SK-N-MC (cell line): ENCODE measurements around the gene IGIP.

ENCODE experiments used
- DNase-seq: peaks from one replicate; pipeline ENCODE4 v3.0.0-alpha.2; 2011; ENCODE audit warnings: low read depth, low spot score
- H3K27ac ChIP-seq: fragments of 200-600 bp; sonication (generic); 2 replicates; pipeline ENCODE4 v1.5.1; 2016; ENCODE audit warnings: mixed run types
- H3K36me3 ChIP-seq: fragments of 200-600 bp; sonication (generic); 2 replicates; pipeline ENCODE4 v1.6.1; 2017; ENCODE audit warnings: antibody characterized with exemption, low read length, mixed read lengths; ENCODE audit not compliant: insufficient read depth
- H3K4me3 ChIP-seq: fragments of 200-600 bp; sonication (generic); 2 replicates; pipeline ENCODE4 v1.5.1; 2016
- H3K9ac ChIP-seq: fragments of 200-600 bp; sonication (generic); 2 replicates; pipeline ENCODE4 v1.8.0; 2017; ENCODE audit warnings: mixed run types, mixed read lengths; ENCODE audit not compliant: insufficient read length
- H3K9me3 ChIP-seq: fragments of 200-600 bp; sonication (generic); 2 replicates; pipeline ENCODE4 v1.6.1; 2017; ENCODE audit warnings: low read depth, mild to moderate bottlenecking, antibody characterized with exemption, low read length, moderate library complexity, mixed read lengths
- EZH2 ChIP-seq: fragments of 200-600 bp; sonication (generic); IDR thresholded peaks from one replicate; pipeline ENCODE4 v1.6.1; 2017; ENCODE audit warnings: antibody characterized with exemption
- FOXP2 ChIP-seq: optimal IDR thresholded peaks from 2 replicates; pipeline ENCODE3; 2011; ENCODE audit warnings: mild to moderate bottlenecking, moderate library complexity; ENCODE audit not compliant: insufficient read depth; ENCODE audit errors: extremely low read length, control extremely low read depth
- POLR2AphosphoS5 ChIP-seq: IDR thresholded peaks from 2 replicates; pipeline ENCODE4 v1.6.1; 2012; ENCODE audit warnings: mild to moderate bottlenecking, low read depth, low read length, borderline replicate concordance

The IGIP gene

GRCh38 chr5:140094889-140095288 lies 30.8 kb upstream of the IGIP start:
- no peak for TF ChIP-seq EZH2
- TF ChIP-seq POLR2AphosphoS5, result no peak
- TF ChIP-seq FOXP2, result no peak
- no peak overlapping the region for H3K4me3 ChIP-seq
- no peaks in the 10 kb centered on the region for H3K9me3 ChIP-seq
- no peaks in the 10 kb centered on the region for H3K36me3 ChIP-seq
- H3K27ac ChIP-seq, result no peak overlapping the region
- H3K9ac ChIP-seq, result no peak overlapping the region
- no peak for DNase-seq

- H3K9me3 ChIP-seq, result no peaks in the 10 kb centered on the region
- no peaks in the 10 kb centered on the region for H3K36me3 ChIP-seq
- H3K9ac ChIP-seq, result no peak overlapping the region
- no peak for TF ChIP-seq FOXP2
- no peak for TF ChIP-seq POLR2AphosphoS5
- no peak for TF ChIP-seq EZH2
- no peak overlapping the region for H3K27ac ChIP-seq
- no peak for DNase-seq
- no peak overlapping the region for H3K4me3 ChIP-seq
Measured at GRCh38 chr5:140101179-140101578, 24.6 kb upstream of the IGIP start.

GRCh38 chr5:140103154-140103553 lies 22.6 kb upstream of the IGIP start:
- TF ChIP-seq FOXP2, result no peak
- no peak for TF ChIP-seq EZH2
- no peak for TF ChIP-seq POLR2AphosphoS5
- no peaks in the 10 kb centered on the region for H3K9me3 ChIP-seq
- no peaks in the 10 kb centered on the region for H3K36me3 ChIP-seq
- H3K9ac ChIP-seq, result no peak overlapping the region
- DNase-seq, result no peak
- H3K27ac ChIP-seq, result no peak overlapping the region
- H3K4me3 ChIP-seq, result no peak overlapping the region

GRCh38 chr5:140104100-140104499 lies 21.6 kb upstream of the IGIP start:
- Histone ChIP-seq H3K9me3 (no peaks in the 10 kb centered on the region), H3K36me3 (no peaks in the 10 kb centered on the region), H3K27ac (no peak overlapping the region), H3K9ac (no peak overlapping the region), H3K4me3 (no peak overlapping the region)
- DNase-seq, result no peak
- TF ChIP-seq EZH2 (no peak), POLR2AphosphoS5 (no peak), FOXP2 (no peak)

- TF ChIP-seq FOXP2 (no peak), POLR2AphosphoS5 (no peak)
- no peak overlapping the region for H3K9ac ChIP-seq
- no peaks in the 10 kb centered on the region for H3K36me3 ChIP-seq
- no peak for DNase-seq
- H3K9me3 ChIP-seq, result no peaks in the 10 kb centered on the region
- H3K4me3 ChIP-seq, result no peak overlapping the region
- H3K27ac ChIP-seq, result no peak overlapping the region
Measured at GRCh38 chr5:140106101-140106500, 19.6 kb upstream of the IGIP start.

- TF ChIP-seq FOXP2 (no peak), EZH2 (no peak), POLR2AphosphoS5 (no peak)
- H3K27ac ChIP-seq, result peak overlapping the region; percentile 77
Measured at GRCh38 chr5:140106805-140107311, 18.9 kb upstream of the IGIP start.

GRCh38 chr5:140107312-140108092 lies 18.2 kb upstream of the IGIP start:
- H3K9ac ChIP-seq, result peak overlapping the region; percentile 85
- peak overlapping the region; percentile 87 for H3K4me3 ChIP-seq
- no peaks in the 10 kb centered on the region for H3K36me3 ChIP-seq
- H3K27ac ChIP-seq, result peak overlapping the region; percentile 77
- no peaks in the 10 kb centered on the region for H3K9me3 ChIP-seq
- TF ChIP-seq EZH2 (no peak), FOXP2 (no peak), POLR2AphosphoS5 (peak; percentile 80)
- DNase-seq, result no peak

More at GRCh38 chr5:140106805-140107311, 18.9 kb upstream of the IGIP start:
- Histone ChIP-seq H3K4me3 (peak overlapping the region; percentile 87), H3K36me3 (no peaks in the 10 kb centered on the region), H3K9ac (peak overlapping the region; percentile 85), H3K9me3 (no peaks in the 10 kb centered on the region)
- no peak for DNase-seq

- Histone ChIP-seq H3K4me3 (peak overlapping the region; percentile 87), H3K9me3 (no peaks in the 10 kb centered on the region), H3K27ac (no peak overlapping the region), H3K36me3 (no peaks in the 10 kb centered on the region), H3K9ac (peak overlapping the region; percentile 85)
- no peak for DNase-seq
- TF ChIP-seq FOXP2 (no peak), EZH2 (no peak)
Measured at GRCh38 chr5:140108093-140109017, 17.4 kb upstream of the IGIP start.
